MM.1S (cell line): ENCODE results near the gene RNF43.
"Not testable (repeated sequence)": the region's sequence is repeated elsewhere in the genome, so short reads cannot be mapped to it uniquely, and the experiment has no call there.

Source experiments
- DNase-seq: peaks from one replicate; pipeline ENCODE4 v3.0.0-alpha.2; 2015
- H2AFZ ChIP-seq: fragments of 300-600 bp; sonication (generic); 2 replicates; pipeline ENCODE4 v1.6.0; 2016; ENCODE audit warnings: antibody characterized with exemption, low read length
- H3F3A ChIP-seq: fragments of 300-600 bp; sonication (generic); 2 replicates; pipeline ENCODE4 v1.6.1; 2016; ENCODE audit warnings: mild to moderate bottlenecking, antibody characterized with exemption, low read length, moderate library complexity, mixed read lengths; ENCODE audit not compliant: insufficient read depth
- H3K27ac ChIP-seq: fragments of 300-600 bp; sonication (generic); 2 replicates; pipeline ENCODE4 v1.5.1; 2016; ENCODE audit warnings: mild to moderate bottlenecking, low read length
- H3K27me3 ChIP-seq: fragments of 300-600 bp; sonication (generic); replicated peaks from 2 replicates; pipeline ENCODE4 v1.6.0; 2016; ENCODE audit warnings: low read length; ENCODE audit not compliant: insufficient read depth
- H3K36me3 ChIP-seq: fragments of 300-600 bp; sonication (generic); replicated peaks from 2 replicates; pipeline ENCODE4 v1.6.1; 2016; ENCODE audit warnings: mild to moderate bottlenecking, low read length, mixed read lengths; ENCODE audit not compliant: insufficient read depth
- H3K4me1 ChIP-seq: fragments of 300-600 bp; sonication (generic); 2 replicates; pipeline ENCODE4 v1.6.1; 2016; ENCODE audit warnings: low read length, mixed read lengths
- H3K4me2 ChIP-seq: fragments of 300-600 bp; sonication (generic); 2 replicates; pipeline ENCODE4 v1.6.0; 2016; ENCODE audit warnings: low read depth, low read length
- H3K4me3 ChIP-seq: fragments of 300-600 bp; sonication (generic); 2 replicates; pipeline ENCODE4 v1.5.1; 2016; ENCODE audit warnings: low read length, mixed read lengths
- H3K79me2 ChIP-seq: fragments of 300-600 bp; sonication (generic); 2 replicates; pipeline ENCODE4 v1.6.1; 2016; ENCODE audit warnings: mixed run types, low read length, mixed read lengths
- H3K9ac ChIP-seq: fragments of 300-600 bp; sonication (generic); 2 replicates; pipeline ENCODE4 v1.6.1; 2016; ENCODE audit warnings: low read length, mixed read lengths
- H3K9me2 ChIP-seq: fragments of 300-600 bp; sonication (generic); replicated peaks from 2 replicates; pipeline ENCODE4 v1.6.1; 2016; ENCODE audit warnings: mild to moderate bottlenecking, low read length, mixed read lengths; ENCODE audit not compliant: insufficient read depth
- H3K9me3 ChIP-seq: fragments of 300-600 bp; sonication (generic); replicated peaks from 2 replicates; pipeline ENCODE4 v1.6.1; 2016; ENCODE audit warnings: mild to moderate bottlenecking, low read length, mixed read lengths; ENCODE audit not compliant: insufficient read depth
- H4K20me1 ChIP-seq: fragments of 300-600 bp; sonication (generic); 2 replicates; pipeline ENCODE4 v1.6.1; 2016; ENCODE audit warnings: mild to moderate bottlenecking, low read length, moderate library complexity, mixed read lengths; ENCODE audit not compliant: insufficient read depth
- EZH2 ChIP-seq: fragments of 300-600 bp; sonication (generic); optimal IDR thresholded peaks from 2 replicates; pipeline ENCODE3; 2017; ENCODE audit warnings: low read depth, mild to moderate bottlenecking, antibody characterized with exemption, low read length, mixed read lengths
- EZH2phosphoT487 ChIP-seq: fragments of 300-600 bp; sonication (generic); IDR thresholded peaks from 2 replicates; pipeline ENCODE4 v1.6.1; 2018; ENCODE audit warnings: antibody characterized with exemption, low read length
- TF ChIP-seq, protein P1 (sequence below): fragments of 300-600 bp; sonication (generic); IDR thresholded peaks from 2 replicates; pipeline ENCODE4 v1.5.1; 2016; ENCODE audit warnings: antibody characterized with exemption, low read length, mixed read lengths

The RNF43 gene

DNA sequence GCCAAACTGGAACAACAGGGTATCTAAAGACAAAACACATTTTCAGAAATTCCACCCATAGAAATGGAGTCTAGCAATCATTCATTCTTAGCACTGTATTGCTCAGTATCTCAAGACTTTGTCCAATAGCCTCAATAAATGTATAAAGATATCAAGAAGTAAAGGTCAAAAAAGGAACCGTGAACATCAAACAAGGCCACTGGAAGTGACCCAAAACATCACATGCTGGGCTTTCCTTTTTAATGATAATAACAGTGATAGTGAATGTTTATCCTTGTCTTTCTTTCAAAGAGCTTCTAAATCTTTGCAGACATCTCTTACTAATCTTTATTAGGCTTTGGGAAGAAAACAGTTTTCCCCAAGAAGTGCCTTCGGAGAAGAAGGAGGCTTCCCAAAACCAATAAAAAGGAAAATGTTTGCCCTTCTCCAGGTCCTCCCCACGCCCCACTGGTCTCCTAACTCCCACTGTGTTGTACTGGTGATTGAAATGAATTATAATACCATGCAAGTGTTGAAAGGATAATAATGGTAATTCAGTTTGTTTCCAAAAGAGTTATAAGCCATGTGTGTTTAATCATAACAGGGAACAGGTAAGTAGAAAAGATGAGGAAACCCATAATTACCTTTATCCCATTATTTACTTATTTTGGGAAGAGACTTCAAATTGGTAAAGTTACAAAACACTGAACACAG, 18.6 kb downstream of the RNF43 start:
- H3K9ac ChIP-seq, result no peak overlapping the region
- no peaks in the 10 kb centered on the region for H3K4me1 ChIP-seq
- no peaks in the 10 kb centered on the region for H4K20me1 ChIP-seq
- no peaks in the 10 kb centered on the region for H3K9me3 ChIP-seq
- H3K27ac ChIP-seq, result no peak overlapping the region
- TF ChIP-seq, protein P1, sequence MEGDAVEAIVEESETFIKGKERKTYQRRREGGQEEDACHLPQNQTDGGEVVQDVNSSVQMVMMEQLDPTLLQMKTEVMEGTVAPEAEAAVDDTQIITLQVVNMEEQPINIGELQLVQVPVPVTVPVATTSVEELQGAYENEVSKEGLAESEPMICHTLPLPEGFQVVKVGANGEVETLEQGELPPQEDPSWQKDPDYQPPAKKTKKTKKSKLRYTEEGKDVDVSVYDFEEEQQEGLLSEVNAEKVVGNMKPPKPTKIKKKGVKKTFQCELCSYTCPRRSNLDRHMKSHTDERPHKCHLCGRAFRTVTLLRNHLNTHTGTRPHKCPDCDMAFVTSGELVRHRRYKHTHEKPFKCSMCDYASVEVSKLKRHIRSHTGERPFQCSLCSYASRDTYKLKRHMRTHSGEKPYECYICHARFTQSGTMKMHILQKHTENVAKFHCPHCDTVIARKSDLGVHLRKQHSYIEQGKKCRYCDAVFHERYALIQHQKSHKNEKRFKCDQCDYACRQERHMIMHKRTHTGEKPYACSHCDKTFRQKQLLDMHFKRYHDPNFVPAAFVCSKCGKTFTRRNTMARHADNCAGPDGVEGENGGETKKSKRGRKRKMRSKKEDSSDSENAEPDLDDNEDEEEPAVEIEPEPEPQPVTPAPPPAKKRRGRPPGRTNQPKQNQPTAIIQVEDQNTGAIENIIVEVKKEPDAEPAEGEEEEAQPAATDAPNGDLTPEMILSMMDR, result no peak
- TF ChIP-seq EZH2phosphoT487 (no peak), EZH2 (no peak)
- H3F3A ChIP-seq, result no peaks in the 10 kb centered on the region
- H3K4me2 ChIP-seq, result no peak overlapping the region
- H3K79me2 ChIP-seq, result no peaks in the 10 kb centered on the region
- H3K36me3 ChIP-seq, result no peaks in the 10 kb centered on the region
- no peak overlapping the region for H3K4me3 ChIP-seq
- no peaks in the 10 kb centered on the region for H3K9me2 ChIP-seq
- no peak overlapping the region for H2AFZ ChIP-seq
- DNase-seq, result no peak
- no peaks in the 10 kb centered on the region for H3K27me3 ChIP-seq

GRCh38 chr17:58397421-58397820, 19.9 kb downstream of the RNF43 start:
- H3F3A ChIP-seq, H3K79me2 ChIP-seq, H3K9me2 ChIP-seq, H3K36me3 ChIP-seq, DNase-seq, H2AFZ ChIP-seq, H3K27me3 ChIP-seq, H3K9ac ChIP-seq, H3K9me3 ChIP-seq, H3K4me3 ChIP-seq, H3K27ac ChIP-seq, H4K20me1 ChIP-seq, H3K4me2 ChIP-seq, H3K4me1 ChIP-seq: not testable (repeated sequence)

DNA sequence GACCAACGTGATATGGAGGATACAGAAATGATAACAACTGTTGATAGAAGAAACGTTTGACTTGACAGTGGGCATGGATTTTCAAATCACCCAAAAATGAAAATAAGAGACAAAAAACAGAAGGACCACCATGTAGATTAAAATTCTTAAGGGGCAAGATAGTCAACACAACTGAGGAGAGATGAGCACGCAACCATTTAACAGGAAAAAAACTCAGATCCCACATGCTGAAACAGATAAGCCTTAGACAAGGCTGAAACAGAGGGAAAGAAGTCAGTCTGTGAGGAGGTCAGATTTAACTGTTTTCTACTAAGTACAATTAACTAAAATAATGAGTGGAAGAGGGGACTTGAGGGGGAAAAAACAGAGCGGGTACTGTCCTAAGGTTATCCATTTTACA, 21.2 kb downstream of the RNF43 start:
- H3K27me3 ChIP-seq, result no peaks in the 10 kb centered on the region
- H3K36me3 ChIP-seq, result no peaks in the 10 kb centered on the region

More for the DNA sequence above, 21.2 kb downstream of the RNF43 start:
- H3K9ac ChIP-seq, result no peak overlapping the region
- H3K4me2 ChIP-seq, result no peak overlapping the region
- no peaks in the 10 kb centered on the region for H3F3A ChIP-seq
- TF ChIP-seq EZH2phosphoT487, result no peak
- TF ChIP-seq, protein P1, result no peak
- no peaks in the 10 kb centered on the region for H3K79me2 ChIP-seq
- H3K4me3 ChIP-seq, result no peak overlapping the region
- H3K9me2 ChIP-seq, result no peaks in the 10 kb centered on the region
- no peak for DNase-seq
- H2AFZ ChIP-seq, result no peak overlapping the region
- no peaks in the 10 kb centered on the region for H3K4me1 ChIP-seq
- H3K27ac ChIP-seq, result no peak overlapping the region
- no peaks in the 10 kb centered on the region for H3K9me3 ChIP-seq
- no peaks in the 10 kb centered on the region for H4K20me1 ChIP-seq
